ENCODE results near the gene DAZL. TPM values are rescaled to one million over a fixed set of nuclear protein-coding genes. Genes with fewer than 3 reads are reported as not detected.

DAZL gene
- total RNA-seq, 1 experiment from 2014 or later = not detected

GRCh38 chr3:16543242-16543864, 61.9 kb downstream of the DAZL start:
- no peak for TF ChIP-seq SIN3A (IDR thresholded peaks at IDR 0.05; ENCODE audit: borderline replicate concordance, insufficient read depth, low read depth, low read length)
- TF ChIP-seq POLR2AphosphoS5 (IDR thresholded peaks at IDR 0.05; ENCODE audit: low read depth, low read length) = no peak
- TF ChIP-seq, protein P1, sequence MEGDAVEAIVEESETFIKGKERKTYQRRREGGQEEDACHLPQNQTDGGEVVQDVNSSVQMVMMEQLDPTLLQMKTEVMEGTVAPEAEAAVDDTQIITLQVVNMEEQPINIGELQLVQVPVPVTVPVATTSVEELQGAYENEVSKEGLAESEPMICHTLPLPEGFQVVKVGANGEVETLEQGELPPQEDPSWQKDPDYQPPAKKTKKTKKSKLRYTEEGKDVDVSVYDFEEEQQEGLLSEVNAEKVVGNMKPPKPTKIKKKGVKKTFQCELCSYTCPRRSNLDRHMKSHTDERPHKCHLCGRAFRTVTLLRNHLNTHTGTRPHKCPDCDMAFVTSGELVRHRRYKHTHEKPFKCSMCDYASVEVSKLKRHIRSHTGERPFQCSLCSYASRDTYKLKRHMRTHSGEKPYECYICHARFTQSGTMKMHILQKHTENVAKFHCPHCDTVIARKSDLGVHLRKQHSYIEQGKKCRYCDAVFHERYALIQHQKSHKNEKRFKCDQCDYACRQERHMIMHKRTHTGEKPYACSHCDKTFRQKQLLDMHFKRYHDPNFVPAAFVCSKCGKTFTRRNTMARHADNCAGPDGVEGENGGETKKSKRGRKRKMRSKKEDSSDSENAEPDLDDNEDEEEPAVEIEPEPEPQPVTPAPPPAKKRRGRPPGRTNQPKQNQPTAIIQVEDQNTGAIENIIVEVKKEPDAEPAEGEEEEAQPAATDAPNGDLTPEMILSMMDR (IDR thresholded peaks at IDR 0.05) = no peak
- TF ChIP-seq TCF7L2 (IDR thresholded peaks at IDR 0.05; ENCODE audit: low read depth, low read length) = no peak
- no peak for TF ChIP-seq REST (IDR thresholded peaks at IDR 0.05; ENCODE audit: insufficient read depth in 1 of 2, low read depth in 2 of 2, low read length in 1 of 2)
- Histone ChIP-seq H3K27ac (ENCODE audit: low read length) (no peak overlapping the region), H3K4me3 (ENCODE audit: low read depth in 2 of 2, low read length in 2 of 2) (no peak overlapping the region), H3K36me3 (ENCODE audit: control insufficient read depth, insufficient read depth, low read length) (no peaks in the 10 kb centered on the region), H3K9me3 (ENCODE audit: control insufficient read depth, insufficient read depth, low read depth, low read length) (no peaks in the 10 kb centered on the region), H3K4me1 (ENCODE audit: control insufficient read depth, insufficient read depth, low read length) (no peaks in the 10 kb centered on the region), H3K27me3 (ENCODE audit: control insufficient read depth, insufficient read depth, low read length) (peaks cover 6% of the 10 kb centered on the region)
- ATAC-seq = no peak
- no peak for DNase-seq (ENCODE audit: low read depth, low spot score)
- ChIA-PET POLR2A (no interaction called here), CTCF (no interaction called here)
- intact Hi-C loops (cut with micrococcal nuclease; ENCODE audit: unreplicated experiment) = no loop called here
- in situ Hi-C loops (cut with HindIII; ENCODE audit: low pct_unique_long_range_greater_than_20kb, low sequenced_read_pairs) = no loop called here
- no TSS peak for BruUV-seq (replicated peaks)

- Histone ChIP-seq H3K4me1 (ENCODE audit: control insufficient read depth, insufficient read depth, low read length) (no peaks in the 10 kb centered on the region), H3K9me3 (ENCODE audit: control insufficient read depth, insufficient read depth, low read depth, low read length) (no peaks in the 10 kb centered on the region), H3K27ac (ENCODE audit: low read length) (no peak overlapping the region), H3K4me3 (ENCODE audit: low read depth in 2 of 2, low read length in 2 of 2) (no peak overlapping the region), H3K27me3 (ENCODE audit: control insufficient read depth, insufficient read depth, low read length) (peaks cover 6% of the 10 kb centered on the region), H3K36me3 (ENCODE audit: control insufficient read depth, insufficient read depth, low read length) (no peaks in the 10 kb centered on the region)
- in situ Hi-C loops (cut with HindIII; ENCODE audit: low pct_unique_long_range_greater_than_20kb, low sequenced_read_pairs) = no loop called here
- BruUV-seq (replicated peaks) = no TSS peak
- ATAC-seq (no peak), DNase-seq (ENCODE audit: low read depth, low spot score) (no peak)
- TF ChIP-seq, protein P1 (IDR thresholded peaks at IDR 0.05) = no peak
- TF ChIP-seq POLR2AphosphoS5 (IDR thresholded peaks at IDR 0.05; ENCODE audit: low read depth, low read length) (no peak), SIN3A (IDR thresholded peaks at IDR 0.05; ENCODE audit: borderline replicate concordance, insufficient read depth, low read depth, low read length) (no peak), REST (IDR thresholded peaks at IDR 0.05; ENCODE audit: insufficient read depth in 1 of 2, low read depth in 2 of 2, low read length in 1 of 2) (no peak), TCF7L2 (IDR thresholded peaks at IDR 0.05; ENCODE audit: low read depth, low read length) (no peak)
- ChIA-PET CTCF (no interaction called here), POLR2A (no interaction called here)
- intact Hi-C loops (cut with micrococcal nuclease; ENCODE audit: unreplicated experiment) = no loop called here
Measured at GRCh38 chr3:16538507-16538906, 66.7 kb downstream of the DAZL start.

Data from Panc1 (cell line).